Duodenal mucosa (tissue), 2 donors: ENCODE data around the gene PCED1B.

Source experiments
- H3K27ac ChIP-seq: one replicate; pipeline ENCODE4 v1.7.0; 2013; ENCODE audit warnings: low read depth, low read length
- H3K27me3 ChIP-seq, 2 donors: one replicate each; pipeline ENCODE4 v1.7.0; 2013; ENCODE audit warnings: low read length in 2 of 2, control low read depth in 1 of 2; ENCODE audit not compliant: insufficient read depth in 2 of 2, control insufficient read depth in 1 of 2
- H3K36me3 ChIP-seq, 2 donors: one replicate each; pipeline ENCODE4 v1.7.0; 2013; ENCODE audit warnings: low read length in 2 of 2, control low read depth in 1 of 2; ENCODE audit not compliant: insufficient read depth in 2 of 2, control insufficient read depth in 1 of 2
- H3K4me1 ChIP-seq, 2 donors: one replicate each; pipeline ENCODE4 v1.7.0; 2013; ENCODE audit warnings: low read length in 2 of 2, control low read depth in 1 of 2; ENCODE audit not compliant: insufficient read depth in 2 of 2, control insufficient read depth in 1 of 2
- H3K4me3 ChIP-seq, 2 donors: one replicate each; pipeline ENCODE4 v1.7.0; 2013; ENCODE audit warnings: low read length in 2 of 2, low read depth in 1 of 2
- H3K9ac ChIP-seq, 2 donors: one replicate each; pipeline ENCODE4 v1.7.0; 2013; ENCODE audit warnings: low read length in 2 of 2, low read depth in 1 of 2
- H3K9me3 ChIP-seq, 2 donors: one replicate each; pipeline ENCODE4 v1.7.0; 2013; ENCODE audit warnings: low read length in 2 of 2, control low read depth in 1 of 2; ENCODE audit not compliant: control insufficient read depth in 1 of 2

Gene PCED1B

GRCh38 chr12:47184813-47185212, 105.4 kb downstream of the PCED1B start:
- H3K9me3 ChIP-seq: no peaks in the 10 kb centered on the region
- H3K27ac ChIP-seq: no peak overlapping the region
- H3K4me3 ChIP-seq: no peak overlapping the region
- no peaks in the 10 kb centered on the region for H3K36me3 ChIP-seq
- no peaks in the 10 kb centered on the region for H3K27me3 ChIP-seq
- no peak overlapping the region for H3K9ac ChIP-seq
- peaks cover 4 to 9% of the 10 kb centered on the region in 2 donors for H3K4me1 ChIP-seq

- Histone ChIP-seq H3K27me3 (no peaks in the 10 kb centered on the region), H3K27ac (no peak overlapping the region), H3K4me3 (no peak overlapping the region), H3K36me3 (no peaks in the 10 kb centered on the region), H3K9me3 (no peaks in the 10 kb centered on the region), H3K4me1 (peaks cover 10 to 12% of the 10 kb centered on the region in 2 donors), H3K9ac (no peak overlapping the region)
Observed at GRCh38 chr12:47186246-47186645, 106.8 kb downstream of the PCED1B start.

GRCh38 chr12:47188576-47189441, 109.4 kb downstream of the PCED1B start:
- H3K27ac ChIP-seq: no peak overlapping the region
- peaks cover 10 to 25% of the 10 kb centered on the region in 2 donors for H3K4me1 ChIP-seq
- H3K36me3 ChIP-seq: no peaks in the 10 kb centered on the region
- no peaks in the 10 kb centered on the region for H3K27me3 ChIP-seq
- no peak overlapping the region for H3K9ac ChIP-seq
- H3K4me3 ChIP-seq: no peak overlapping the region
- no peaks in the 10 kb centered on the region for H3K9me3 ChIP-seq

- no peak overlapping the region for H3K9ac ChIP-seq
- H3K4me3 ChIP-seq: no peak overlapping the region
- no peaks in the 10 kb centered on the region for H3K36me3 ChIP-seq
- H3K27ac ChIP-seq: no peak overlapping the region
- H3K27me3 ChIP-seq: no peaks in the 10 kb centered on the region
- no peaks in the 10 kb centered on the region for H3K9me3 ChIP-seq
- peaks cover 10 to 25% of the 10 kb centered on the region in 2 donors for H3K4me1 ChIP-seq
Observed at GRCh38 chr12:47189728-47190127, 110.3 kb downstream of the PCED1B start.

- Histone ChIP-seq H3K4me1 (peaks cover 10 to 25% of the 10 kb centered on the region in 2 donors), H3K27ac (no peak overlapping the region), H3K9ac (no peak overlapping the region)
Observed at GRCh38 chr12:47190271-47190750, 110.9 kb downstream of the PCED1B start.

GRCh38 chr12:47190905-47191304, 111.5 kb downstream of the PCED1B start:
- H3K9me3 ChIP-seq: no peaks in the 10 kb centered on the region
- H3K27me3 ChIP-seq: no peaks in the 10 kb centered on the region
- no peak overlapping the region for H3K9ac ChIP-seq
- peaks cover 10 to 25% of the 10 kb centered on the region in 2 donors for H3K4me1 ChIP-seq
- no peak overlapping the region for H3K4me3 ChIP-seq
- H3K36me3 ChIP-seq: no peaks in the 10 kb centered on the region
- no peak overlapping the region for H3K27ac ChIP-seq

More at GRCh38 chr12:47190271-47190750, 110.9 kb downstream of the PCED1B start:
- Histone ChIP-seq H3K27me3 (no peaks in the 10 kb centered on the region), H3K36me3 (no peaks in the 10 kb centered on the region), H3K9me3 (no peaks in the 10 kb centered on the region), H3K4me3 (no peak overlapping the region)

GRCh38 chr12:47192051-47192450, 112.6 kb downstream of the PCED1B start:
- no peak overlapping the region for H3K9ac ChIP-seq
- no peaks in the 10 kb centered on the region for H3K36me3 ChIP-seq
- H3K4me3 ChIP-seq: peak overlapping the region in 1 of 2 donors; percentile 21
- no peak overlapping the region for H3K27ac ChIP-seq
- H3K4me1 ChIP-seq: peaks cover 10 to 25% of the 10 kb centered on the region in 2 donors
- no peaks in the 10 kb centered on the region for H3K9me3 ChIP-seq
- H3K27me3 ChIP-seq: no peaks in the 10 kb centered on the region

- Histone ChIP-seq H3K4me1 (peaks cover 10 to 25% of the 10 kb centered on the region in 2 donors), H3K36me3 (no peaks in the 10 kb centered on the region), H3K4me3 (no peak overlapping the region), H3K9me3 (no peaks in the 10 kb centered on the region), H3K9ac (no peak overlapping the region), H3K27me3 (no peaks in the 10 kb centered on the region), H3K27ac (no peak overlapping the region)
Observed at GRCh38 chr12:47193066-47193465, 113.6 kb downstream of the PCED1B start.

- no peak overlapping the region for H3K9ac ChIP-seq
- no peak overlapping the region for H3K27ac ChIP-seq
- H3K4me3 ChIP-seq: no peak overlapping the region
- no peaks in the 10 kb centered on the region for H3K36me3 ChIP-seq
- no peaks in the 10 kb centered on the region for H3K9me3 ChIP-seq
- H3K4me1 ChIP-seq: peaks cover 3 to 22% of the 10 kb centered on the region in 2 donors
- H3K27me3 ChIP-seq: no peaks in the 10 kb centered on the region
Observed at GRCh38 chr12:47194501-47194900, 115.1 kb downstream of the PCED1B start.

GRCh38 chr12:47200446-47200845, 121.0 kb downstream of the PCED1B start:
- Histone ChIP-seq H3K9ac (no peak overlapping the region), H3K4me1 (no peaks in the 10 kb centered on the region), H3K36me3 (no peaks in the 10 kb centered on the region), H3K27ac (no peak overlapping the region), H3K9me3 (no peaks in the 10 kb centered on the region), H3K27me3 (no peaks in the 10 kb centered on the region), H3K4me3 (no peak overlapping the region)
